Measurements from ENCODE around the gene GRB10. TPM values are rescaled to one million over a fixed set of nuclear protein-coding genes. Genes with fewer than 3 reads are reported as not detected.

GRB10 gene
- total and polyA plus RNA-seq, 2 donors (not counting 3 experiments of a cell fraction or from before 2014, with no cell fraction given): 43.7 to 240 TPM

GRCh38 chr7:50790381-50790780 is 7.7 kb upstream of the GRB10 start:
- peak overlapping the region; percentile 81 for H3K4me2 ChIP-seq (ENCODE audit: insufficient read depth, low read length)
- no peak for TF ChIP-seq GATA2 (IDR thresholded peaks at IDR 0.05; ENCODE audit: insufficient read depth, insufficient read length, low read depth, low read length)
- no peak for TF ChIP-seq CTCF (IDR thresholded peaks at IDR 0.05; ENCODE audit: extremely low read depth in 1 of 2, insufficient read depth in 1 of 2, low read depth in 1 of 2, low read length in 2 of 2)
- no peak for TF ChIP-seq POLR2A (IDR thresholded peaks at IDR 0.05; ENCODE audit: low read depth, low read length)
- TF ChIP-seq MYC (IDR thresholded peaks at IDR 0.05; ENCODE audit: low read depth, low read length): no peak
- TF ChIP-seq EZH2 (IDR thresholded peaks at IDR 0.05; ENCODE audit: borderline replicate concordance, low read depth, low read length, severe bottlenecking): no peak
- no peak for TF ChIP-seq JUN (IDR thresholded peaks at IDR 0.05; ENCODE audit: borderline replicate concordance, insufficient read depth, insufficient read length, low read depth)
- TF ChIP-seq POLR2AphosphoS5 (IDR thresholded peaks at IDR 0.05; ENCODE audit: insufficient read depth, low read depth, low read length): no peak
- no peak for TF ChIP-seq MAX (IDR thresholded peaks at IDR 0.05; ENCODE audit: insufficient read depth, insufficient read length)
- no peak for TF ChIP-seq FOS (IDR thresholded peaks at IDR 0.05; ENCODE audit: borderline replicate concordance, insufficient read depth, low read length)
- peak overlapping the region in 2 of 3 experiments; percentile 52 to 91 for H3K4me3 ChIP-seq (replicated peaks in 1 of 3; ENCODE audit: insufficient read depth in 1 of 3, low read depth in 1 of 3, low read length in 3 of 3)
- no peak for DNase-seq (ENCODE audit: low read depth, low spot score)
- intact Hi-C loops (cut with micrococcal nuclease): loop anchor here (5.0 kb wide), 2 partner anchors 123 to 332 kb away; no protein-coding TSS in a partner anchor
- no peaks in the 10 kb centered on the region for H3K9me1 ChIP-seq (replicated peaks; ENCODE audit: control insufficient read depth, extremely low read depth, insufficient read depth, low read length)
- H3K27ac ChIP-seq (ENCODE audit: insufficient read depth, low read depth, low read length): no peak overlapping the region
- dilution Hi-C loops (cut with MboI; ENCODE audit: extremely low pct_ligation_motif_present, low sequenced_read_pairs): no loop called here
- H2AFZ ChIP-seq (ENCODE audit: low read depth, low read length): no peak overlapping the region
- H3K79me2 ChIP-seq (ENCODE audit: control insufficient read depth, insufficient read depth, low read length): peaks cover 74% of the 10 kb centered on the region
- POLR2A ChIA-PET: no interaction called here
- no peaks in the 10 kb centered on the region for H3K27me3 ChIP-seq (ENCODE audit: control insufficient read depth in 2 of 2, insufficient read depth in 2 of 2, low read length in 2 of 2)
- no peaks in the 10 kb centered on the region for H3K9me3 ChIP-seq (replicated peaks; ENCODE audit: control insufficient read depth, insufficient read depth, low read length)
- peaks cover 15% of the 10 kb centered on the region for H4K20me1 ChIP-seq (replicated peaks; ENCODE audit: control insufficient read depth, extremely low read depth, insufficient read depth, low read length)
- H3K9ac ChIP-seq (replicated peaks; ENCODE audit: extremely low read depth, insufficient read depth, low read length): peak overlapping the region; percentile 94
- BruUV-seq (replicated peaks): no TSS peak
- peaks cover 24% of the 10 kb centered on the region for H3K4me1 ChIP-seq (ENCODE audit: control insufficient read depth, extremely low read depth, insufficient read depth, low read length)
- FAIRE-seq: no peak
- no peaks in the 10 kb centered on the region for H3K36me3 ChIP-seq (ENCODE audit: control insufficient read depth in 2 of 2, extremely low read depth in 1 of 2, insufficient read depth in 2 of 2, low read length in 2 of 2)
- CTCF ChIA-PET: interaction anchor here (1.1 to 3.0 kb wide), 7 partner anchors 10 to 351 kb away, joined by 3 to 14 read pairs (median 4); no protein-coding TSS in a partner anchor

Data from endothelial cell of umbilical vein (primary cell).